HL-60 (cell line): ENCODE measurements around the gene SNX8.

Experiments used
- DNase-seq, 2 experiments: peaks; one replicate each; pipeline ENCODE4 v3.0.0-alpha.2; 2010 to 2020; ENCODE audit warnings: low read depth in 1 of 2, low spot score in 1 of 2
- H3K27ac ChIP-seq: fragments of 250-450 bp; sonication (Bioruptor Pico); replicated peaks from 2 replicates; pipeline ENCODE4 v1.5.1; 2020; ENCODE audit warnings: mild to moderate bottlenecking, moderate library complexity
- H3K27me3 ChIP-seq: fragments of 250-450 bp; sonication (Bioruptor Pico); 2 replicates; pipeline ENCODE4 v1.5.1; 2021; ENCODE audit warnings: mild to moderate bottlenecking, moderate library complexity; ENCODE audit not compliant: insufficient read depth, poor library complexity, severe bottlenecking
- H3K4me3 ChIP-seq: replicated peaks from 2 replicates; pipeline ENCODE4 v1.5.1; 2011; ENCODE audit warnings: mild to moderate bottlenecking, control low read depth, low read length; ENCODE audit not compliant: insufficient read depth
- CTCF ChIP-seq: IDR thresholded peaks from one replicate; pipeline ENCODE4 v1.5.1; 2011; ENCODE audit warnings: low read length, control low read depth, inconsistent platforms; ENCODE audit not compliant: insufficient read depth
- GABPA ChIP-seq: IDR thresholded peaks from 2 replicates; pipeline ENCODE4 v1.6.1; 2012; ENCODE audit warnings: low read depth
- POLR2AphosphoS5 ChIP-seq: IDR thresholded peaks from 2 replicates; pipeline ENCODE4 v1.6.1; 2012; ENCODE audit warnings: low read depth
- REST ChIP-seq: IDR thresholded peaks from 2 replicates; pipeline ENCODE4 v1.6.1; 2012; ENCODE audit warnings: low read depth; ENCODE audit not compliant: insufficient replicate concordance
- SPI1 ChIP-seq: IDR thresholded peaks from 2 replicates; pipeline ENCODE4 v1.6.1; 2012; ENCODE audit warnings: low read depth, mild to moderate bottlenecking, borderline replicate concordance

Gene SNX8

GRCh38 chr7:2263176-2263575 lies 51.1 kb downstream of the SNX8 start:
- no peak overlapping the region for H3K4me3 ChIP-seq
- H3K27me3 ChIP-seq = no peaks in the 10 kb centered on the region
- H3K27ac ChIP-seq = no peak overlapping the region
- DNase-seq = no peak
- TF ChIP-seq POLR2AphosphoS5 = no peak
- no peak for TF ChIP-seq REST
- no peak for TF ChIP-seq CTCF
- TF ChIP-seq GABPA = no peak
- TF ChIP-seq SPI1 = no peak

GRCh38 chr7:2261611-2262010 lies 52.6 kb downstream of the SNX8 start:
- Histone ChIP-seq H3K4me3 (peak overlapping the region; percentile 14; the same call in 1 of the 2 replicates), H3K27me3 (no peaks in the 10 kb centered on the region), H3K27ac (peak overlapping the region; percentile 88)
- no peak for TF ChIP-seq GABPA
- TF ChIP-seq POLR2AphosphoS5 = no peak; the same call in 1 of the 2 replicates
- no peak for TF ChIP-seq REST
- no peak for TF ChIP-seq CTCF
- peak; percentile 50; the same call in 1 of the 2 replicates for TF ChIP-seq SPI1
- DNase-seq = peak in 1 of 2 experiments; percentile 75

GRCh38 chr7:2260820-2261219 lies 53.4 kb downstream of the SNX8 start:
- Histone ChIP-seq H3K27ac (no peak overlapping the region), H3K27me3 (no peaks in the 10 kb centered on the region), H3K4me3 (no peak overlapping the region)
- TF ChIP-seq GABPA (no peak), SPI1 (no peak), REST (no peak), POLR2AphosphoS5 (no peak), CTCF (no peak)
- DNase-seq = no peak
